Ovary (tissue), 9 donors: ENCODE results near the gene GPC3. TPM values are rescaled to one million over a fixed set of nuclear protein-coding genes. Genes with fewer than 3 reads are reported as not detected.

Experiments used
- DNase-seq, 5 donors: peaks; one replicate each; pipeline ENCODE4 v3.0.0-alpha.2; 2019 to 2020
- H3K27ac ChIP-seq, 2 donors: fragments of 200-600 bp; one replicate each; pipeline versions ENCODE4 v1.5.1 to v1.8.0; 2019 to 2022
- H3K27me3 ChIP-seq: fragments of 200-600 bp; one replicate; pipeline ENCODE4 v1.8.0; 2022
- H3K36me3 ChIP-seq: fragments of 200-600 bp; sonication (generic); one replicate; pipeline ENCODE4 v1.5.1; 2019
- H3K4me1 ChIP-seq: one replicate; pipeline ENCODE4 v1.8.1; 2013; ENCODE audit warnings: mild to moderate bottlenecking, moderate library complexity; ENCODE audit not compliant: insufficient read depth
- H3K4me3 ChIP-seq: fragments of 200-600 bp; sonication (generic); one replicate; pipeline ENCODE4 v1.5.1; 2017
- H3K9me3 ChIP-seq, 2 donors: fragments of 200-600 bp in 1 of 2; sonication (generic) in 1 of 2; one replicate each; pipeline versions ENCODE4 v1.5.1 to v1.8.1; 2013 to 2019; ENCODE audit warnings: mild to moderate bottlenecking in 1 of 2, moderate library complexity in 1 of 2
- EP300 ChIP-seq: sonication (generic); formaldehyde crosslinking; IDR thresholded peaks from one replicate; pipeline ENCODE4 v1.6.1; 2017; ENCODE audit warnings: antibody characterized with exemption
- POLR2A ChIP-seq: fragments of 450-650 bp; IDR thresholded peaks from one replicate; pipeline ENCODE4 v1.6.1; 2017; ENCODE audit warnings: antibody characterized with exemption, mild to moderate bottlenecking, moderate library complexity
- WGBS, 3 donors: extraction: QIAGEN DNeasy Blood & Tissue Kit in 1 of 3; methylation state at CpG; one replicate each; pipeline versions ENCODE4 v1.1.5 to v1.1.7; 2013 to 2017; 5-methylcytosine and 5-hydroxymethylcytosine counted together
- intact Hi-C, 4 donors: fragments of 100-400 bp; cut with DNase I; formaldehyde crosslinking; loops; one replicate each; pipeline versions ENCODE4 v1.11.0 to v1.15.1; 2022 to 2023
- polyA plus RNA-seq, 2 donors: library from polyadenylated mRNA; stranded (reverse); fragments of 200-250 nt in 1 of 2; fragments of 350-450 nt in 1 of 2; fragmentation: Illumina TruSeq in 1 of 2; extraction: RNeasy Lipid Tissue Mini Kit (QIAGEN cat#74804) in 1 of 2; gene quantifications; one replicate each; pipeline ENCODE4 v1.2.3, GENCODE V29; 2013 to 2014
- total RNA-seq, 7 donors: library from RNA; depleted of rRNA in 2 of 7; stranded (reverse); fragments of >200 nt in 2 of 7; fragmentation: NEBNext Ultra II Directional in 3 of 7; extraction: Animal tissue kit (Norgen Biotek cat#: 25700) in 3 of 7; gene quantifications; one replicate each; pipeline versions ENCODE4 v1.1.0 to v1.2.4, GENCODE V29; 2016 to 2023
- TF ChIP-seq, protein P1 (sequence below), 3 donors: fragments of 450-650 bp in 2 of 3; fragments of 200-600 bp in 1 of 3; IDR thresholded peaks; one replicate each; pipeline versions ENCODE4 v1.5.1 to v1.8.0; 2016 to 2022; ENCODE audit warnings: antibody characterized with exemption in 3 of 3, mild to moderate bottlenecking in 1 of 3
- donor health status: DM: no; HTN: no; CAD: no; lungs with moderate emphysema.
- donor health status: DM: no; HTN: no; CAD: no.
- donor health status: Bipolar disorder and iron deficiency.
- donor health status: DM: yes; HTN: yes; CAD: no.
- donor health status: DM: no; HTN: no; CAD: no.
- donor health status: DM: yes; HTN: yes; CAD: no.

Gene GPC3
- total and polyA plus RNA-seq, 9 donors, result 4.5 to 91.8 (median 12.1) TPM

- H3K27ac ChIP-seq, result no peak overlapping the region
- H3K9me3 ChIP-seq, result no peaks in the 10 kb centered on the region
- H3K36me3 ChIP-seq, result no peaks in the 10 kb centered on the region
- H3K27me3 ChIP-seq, result no peaks in the 10 kb centered on the region
- 87 to 89% (median 87%) methylated on average over 2 of the region's 2 CpGs for WGBS, 3 donors
- H3K4me1 ChIP-seq, result peaks cover 1% of the 10 kb centered on the region
- H3K4me3 ChIP-seq, result no peak overlapping the region
- intact Hi-C loops, result no loop called here
- TF ChIP-seq, protein P1, sequence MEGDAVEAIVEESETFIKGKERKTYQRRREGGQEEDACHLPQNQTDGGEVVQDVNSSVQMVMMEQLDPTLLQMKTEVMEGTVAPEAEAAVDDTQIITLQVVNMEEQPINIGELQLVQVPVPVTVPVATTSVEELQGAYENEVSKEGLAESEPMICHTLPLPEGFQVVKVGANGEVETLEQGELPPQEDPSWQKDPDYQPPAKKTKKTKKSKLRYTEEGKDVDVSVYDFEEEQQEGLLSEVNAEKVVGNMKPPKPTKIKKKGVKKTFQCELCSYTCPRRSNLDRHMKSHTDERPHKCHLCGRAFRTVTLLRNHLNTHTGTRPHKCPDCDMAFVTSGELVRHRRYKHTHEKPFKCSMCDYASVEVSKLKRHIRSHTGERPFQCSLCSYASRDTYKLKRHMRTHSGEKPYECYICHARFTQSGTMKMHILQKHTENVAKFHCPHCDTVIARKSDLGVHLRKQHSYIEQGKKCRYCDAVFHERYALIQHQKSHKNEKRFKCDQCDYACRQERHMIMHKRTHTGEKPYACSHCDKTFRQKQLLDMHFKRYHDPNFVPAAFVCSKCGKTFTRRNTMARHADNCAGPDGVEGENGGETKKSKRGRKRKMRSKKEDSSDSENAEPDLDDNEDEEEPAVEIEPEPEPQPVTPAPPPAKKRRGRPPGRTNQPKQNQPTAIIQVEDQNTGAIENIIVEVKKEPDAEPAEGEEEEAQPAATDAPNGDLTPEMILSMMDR (IDR thresholded peaks at IDR 0.05), result no peak
- TF ChIP-seq EP300 (no peak), POLR2A (no peak)
- DNase-seq, result no peak
Observed at GRCh38 chrX:133543654-133544053, 441.7 kb downstream of the GPC3 start.

DNA sequence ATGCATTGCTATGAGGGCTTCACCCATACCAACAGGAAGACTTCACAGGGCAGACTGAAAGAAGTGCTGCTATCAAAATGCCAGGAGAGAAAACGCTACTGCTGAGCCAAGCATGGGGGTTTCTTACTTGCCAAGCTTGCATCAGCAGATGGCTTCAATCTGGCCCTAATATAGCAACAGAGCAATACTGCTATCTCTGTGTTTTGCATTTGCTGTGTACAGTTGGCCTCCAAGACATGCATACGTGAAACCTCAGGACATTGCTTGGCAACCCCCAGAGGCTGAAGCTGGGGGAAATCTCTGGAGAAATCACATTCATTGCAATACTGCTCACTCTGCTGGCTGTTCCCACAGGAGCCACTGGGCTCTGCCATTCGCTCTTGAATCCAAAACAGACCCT is 442.9 kb downstream of the GPC3 start:
- intact Hi-C loops, result no loop called here
- H3K27me3 ChIP-seq, result no peaks in the 10 kb centered on the region
- no peaks in the 10 kb centered on the region for H3K9me3 ChIP-seq
- H3K4me1 ChIP-seq, result peaks cover 1% of the 10 kb centered on the region
- no peak overlapping the region for H3K27ac ChIP-seq
- H3K4me3 ChIP-seq, result no peak overlapping the region
- no peaks in the 10 kb centered on the region for H3K36me3 ChIP-seq
- DNase-seq, result peak in 1 of 5 donors; percentile 19
- TF ChIP-seq EP300, result no peak
- 23 to 26% (median 24%) methylated on average over 3 of the region's 3 CpGs for WGBS, 3 donors

GRCh38 chrX:133541021-133541420 is 444.4 kb downstream of the GPC3 start:
- TF ChIP-seq, protein P1 (IDR thresholded peaks at IDR 0.05), result no peak
- no peak for TF ChIP-seq POLR2A
- TF ChIP-seq EP300, result no peak
- H3K36me3 ChIP-seq, result no peaks in the 10 kb centered on the region
- intact Hi-C loops, result no loop called here
- H3K9me3 ChIP-seq, result no peaks in the 10 kb centered on the region
- peaks cover 1% of the 10 kb centered on the region for H3K4me1 ChIP-seq
- H3K4me3 ChIP-seq, result no peak overlapping the region
- no peaks in the 10 kb centered on the region for H3K27me3 ChIP-seq
- no peak overlapping the region for H3K27ac ChIP-seq
- no peak for DNase-seq

DNA sequence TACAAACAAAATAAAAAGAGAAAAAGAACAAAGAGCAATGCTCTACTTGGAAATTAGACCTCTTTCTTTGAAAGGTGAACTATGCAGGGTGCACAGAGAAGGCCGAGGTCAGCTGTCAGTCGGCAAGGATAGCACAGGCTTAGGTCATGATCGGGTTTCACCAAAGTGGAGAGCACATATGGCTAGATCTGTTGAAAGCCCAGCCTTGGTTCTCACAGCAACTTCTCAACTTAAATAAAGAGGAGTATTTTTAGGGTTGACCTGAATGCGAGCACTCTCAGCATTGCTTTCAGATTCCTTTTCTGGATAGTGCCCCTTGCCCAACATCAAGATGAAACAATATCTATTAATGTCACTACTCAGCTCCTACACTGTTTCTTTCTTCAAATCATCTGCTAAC is 447.2 kb downstream of the GPC3 start:
- Histone ChIP-seq H3K4me1 (peaks cover 1% of the 10 kb centered on the region), H3K27ac (no peak overlapping the region), H3K27me3 (no peaks in the 10 kb centered on the region), H3K4me3 (no peak overlapping the region), H3K36me3 (no peaks in the 10 kb centered on the region), H3K9me3 (no peaks in the 10 kb centered on the region)
- DNase-seq, result no peak
- 68 to 73% (median 71%) methylated on average over 4 of the region's 4 CpGs for WGBS, 3 donors
- intact Hi-C loops, result no loop called here
- TF ChIP-seq, protein P1 (IDR thresholded peaks at IDR 0.05), result no peak
- TF ChIP-seq EP300 (no peak), POLR2A (no peak)

DNA sequence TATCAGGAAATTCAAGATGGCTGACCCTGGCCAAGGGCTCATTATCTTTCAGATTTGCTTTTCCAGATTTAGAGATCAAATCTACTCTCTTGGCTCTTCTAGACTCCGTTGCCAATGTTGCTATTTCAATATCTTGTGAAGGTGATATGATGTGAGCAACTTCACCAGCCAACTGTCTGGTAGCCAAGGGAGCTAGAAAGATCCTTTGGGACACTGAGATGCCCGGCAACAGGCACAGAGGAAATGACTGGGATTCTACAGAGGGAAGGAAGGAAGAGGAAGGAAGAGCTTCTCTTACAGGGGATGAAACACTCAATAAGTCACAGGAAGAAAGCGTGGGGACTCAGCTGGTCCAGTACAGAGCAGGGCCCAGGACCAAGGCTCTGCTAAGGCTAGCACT is 448.3 kb downstream of the GPC3 start:
- TF ChIP-seq EP300, result no peak
- no peak for TF ChIP-seq POLR2A
- TF ChIP-seq, protein P1 (IDR thresholded peaks at IDR 0.05), result no peak
- H3K27ac ChIP-seq, result no peak overlapping the region

More for the DNA sequence above, 448.3 kb downstream of the GPC3 start:
- WGBS, 3 donors, result 65 to 80% (median 73%) methylated on average over 3 of the region's 3 CpGs
- H3K4me1 ChIP-seq, result peaks cover under 1% of the 10 kb centered on the region
- H3K9me3 ChIP-seq, result no peaks in the 10 kb centered on the region
- no peaks in the 10 kb centered on the region for H3K36me3 ChIP-seq
- no peak overlapping the region for H3K4me3 ChIP-seq
- no peaks in the 10 kb centered on the region for H3K27me3 ChIP-seq
- intact Hi-C loops, result no loop called here
- DNase-seq, result no peak
